GM12878 (cell line): ENCODE results near the gene URB1. TPM values are rescaled to one million over a fixed set of nuclear protein-coding genes. Genes with fewer than 3 reads are reported as not detected.

Experiments used
- ATAC-seq: fragments of 200-7000 bp; cut with Tn5 transposase; 3 replicates; pipeline ENCODE4 v1.9.1; 2020; ENCODE audit warnings: mild to moderate bottlenecking, moderate library complexity
- BruUV-seq: library from RNA; stranded (reverse); fragments of 400-500 nt; replicated peaks from 2 replicates; lab custom pipeline; 2021; lab: Mats Ljungman, UMichigan
- CTCF ChIA-PET: fragments of 300-600 bp; sonication (Branson Sonifier 250); formaldehyde crosslinking; extraction: SDS; loops from one replicate; lab custom pipeline; 2021; ENCODE audit warnings: inconsistent platforms; lab: Yijun Ruan, JAX
- POLR2A ChIA-PET: fragments of 350-600 bp; formaldehyde crosslinking; extraction: SDS; loops from one replicate; lab custom pipeline; 2021; ENCODE audit warnings: inconsistent platforms; lab: Charles Lee
- RAD21 ChIA-PET: fragments of 300-600 bp; sonication (Branson Sonifier 250); formaldehyde crosslinking; loops from one replicate; lab custom pipeline; 2023; ENCODE audit warnings: antibody characterized with exemption; ENCODE audit not compliant: unreplicated experiment; lab: Charles Lee
- SMC1A ChIA-PET: fragments of 300-600 bp; sonication (Branson Sonifier 250); formaldehyde crosslinking; loops from one replicate; lab custom pipeline; 2023; ENCODE audit not compliant: unreplicated experiment, uncharacterized antibody; lab: Charles Lee
- DNase-seq: peaks from one replicate; pipeline ENCODE4 v3.0.0-alpha.2; 2011; ENCODE audit warnings: low read depth, low spot score
- FAIRE-seq: peaks from 3 replicates; lab custom pipeline; 2011; peaks lifted over from hg19 to GRCh38; lab: Jason Lieb, UNC
- H2AFZ ChIP-seq: 2 replicates; pipeline ENCODE4 v1.6.0; 2011; ENCODE audit warnings: low read depth, low read length, control low read depth; ENCODE audit not compliant: control insufficient read depth
- H3K27ac ChIP-seq: 2 replicates; pipeline ENCODE4 v1.5.1; 2011; ENCODE audit warnings: control low read depth; ENCODE audit not compliant: control insufficient read depth, insufficient read depth
- H3K27me3 ChIP-seq, 2 experiments: replicated peaks in 1 of 2; 2 replicates each; pipeline versions ENCODE4 v1.6.0 to v1.6.1; 2011; ENCODE audit warnings: low read length in 1 of 2; ENCODE audit not compliant: control insufficient read depth in 2 of 2, insufficient read depth in 2 of 2
- H3K36me3 ChIP-seq, 2 experiments: 2 replicates each; pipeline ENCODE4 v1.5.1; 2011; ENCODE audit warnings: low read length in 1 of 2; ENCODE audit not compliant: control insufficient read depth in 2 of 2, insufficient read depth in 2 of 2
- H3K4me1 ChIP-seq: 2 replicates; pipeline ENCODE4 v1.6.1; 2011; ENCODE audit warnings: mild to moderate bottlenecking, low read length, moderate library complexity, mixed read lengths; ENCODE audit not compliant: control insufficient read depth, insufficient read depth
- H3K4me2 ChIP-seq: 2 replicates; pipeline ENCODE4 v1.6.0; 2011; ENCODE audit warnings: control low read depth; ENCODE audit not compliant: control insufficient read depth, insufficient read depth
- H3K4me3 ChIP-seq: fragments of 200-600 bp; sonication (generic); 2 replicates; pipeline ENCODE4 v1.5.1; 2016
- H3K79me2 ChIP-seq: 2 replicates; pipeline ENCODE4 v1.6.0; 2011; ENCODE audit warnings: low read length; ENCODE audit not compliant: control insufficient read depth, insufficient read depth
- H3K9ac ChIP-seq: 2 replicates; pipeline ENCODE4 v1.8.0; 2011; ENCODE audit warnings: low read length, control low read depth, mixed read lengths; ENCODE audit not compliant: control insufficient read depth, insufficient read depth
- H3K9me3 ChIP-seq: replicated peaks from 3 replicates; pipeline ENCODE4 v1.5.1; 2011; ENCODE audit warnings: mild to moderate bottlenecking, low read length; ENCODE audit not compliant: control insufficient read depth, insufficient read depth
- H4K20me1 ChIP-seq: 2 replicates; pipeline ENCODE4 v1.6.0; 2011; ENCODE audit not compliant: control insufficient read depth, insufficient read depth
- NFYB ChIP-seq: IDR thresholded peaks from 2 replicates; pipeline ENCODE4 v1.6.1; 2011; ENCODE audit warnings: low read depth, mild to moderate bottlenecking, low read length, improper control_type of control experiment, moderate library complexity; ENCODE audit not compliant: insufficient read depth
- RAD21 ChIP-seq: IDR thresholded peaks from 2 replicates; pipeline ENCODE4 v1.6.1; 2011; ENCODE audit warnings: mild to moderate bottlenecking, low read depth, low read length, moderate library complexity; ENCODE audit not compliant: insufficient read depth
- WGBS: methylation state at CpG from one replicate; pipeline ENCODE4 v1.1.6; 2016; ENCODE audit warnings: low lambda C conversion rate; ENCODE audit not compliant: insufficient replicate concordance, insufficient coverage; ENCODE audit errors: missing lambda C conversion rate; 5-methylcytosine and 5-hydroxymethylcytosine counted together
- in situ Hi-C: fragments of 300-500 bp; cut with MboI; formaldehyde crosslinking; loops from 9 replicates; pipeline ENCODE4 v1.14.3; 2018; ENCODE audit warnings: mixed read lengths
- intact Hi-C: fragments of 100-400 bp; cut with micrococcal nuclease; formaldehyde crosslinking; loops from one replicate; pipeline ENCODE4 v1.14.2; 2022; ENCODE audit not compliant: unreplicated experiment
- polyA plus RNA-seq, 11 experiments: library from polyadenylated mRNA; depleted of rRNA in 4 of 11; unstranded in 6 of 11; stranded (reverse) in 5 of 11; fragments of >200 nt; fragmentation: Nextera tagmentation in 4 of 11; fragmentation: Illumina TruSeq in 1 of 11; extraction: Ambion mirVana in 4 of 11; extraction: Trizol in 1 of 11; gene quantifications; 1 replicate in 1 of 11; 2 replicates in 10 of 11; pipeline versions ENCODE4 v1.2.1 to v1.2.3, GENCODE V29; 2011 to 2016; ENCODE audit warnings: inconsistent platforms in 2 of 11, missing spikeins in 2 of 11, low read depth in 1 of 11
- total RNA-seq, 4 experiments: library from RNA; depleted of rRNA in 3 of 4; stranded (reverse); fragments of >200 nt in 3 of 4; fragmentation: Illumina TruSeq in 1 of 4; extraction: Trizol in 1 of 4; gene quantifications; 2 replicates each; pipeline versions ENCODE4 v1.2.1 to v1.2.3, GENCODE V29; 2013 to 2021
- TF ChIP-seq, protein P1 (sequence below): fragments of 450-650 bp; IDR thresholded peaks from 2 replicates; pipeline ENCODE4 v1.6.1; 2017; ENCODE audit warnings: mild to moderate bottlenecking, moderate library complexity

URB1 gene
- total and polyA plus RNA-seq, 10 of the 15 experiments (the other 5 are each of a cell fraction or from before 2014, with no cell fraction given): 0.56 to 23.2 (median 8.9) TPM

DNA sequence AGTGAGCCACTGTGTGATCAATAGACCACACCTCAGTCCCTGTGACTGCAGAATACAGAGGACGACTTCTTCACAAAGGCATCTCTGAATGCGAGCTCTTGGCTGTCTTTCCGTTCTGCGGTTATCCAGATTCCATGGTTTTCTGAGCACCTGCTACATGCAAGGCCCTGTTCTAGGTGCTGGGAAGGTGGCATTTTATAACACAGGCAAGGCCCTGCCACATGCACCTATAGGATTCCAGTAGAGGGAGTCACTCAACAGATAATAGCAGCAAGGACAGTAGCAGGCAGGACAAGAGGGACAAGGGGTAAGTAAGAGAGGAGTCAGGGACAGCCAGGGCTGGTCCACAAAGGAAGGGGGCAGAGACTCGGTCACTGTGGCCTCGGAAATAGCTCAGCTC lies 9.0 kb downstream of the URB1 start:
- Histone ChIP-seq H3K4me1 (no peaks in the 10 kb centered on the region), H3K27me3 (no peaks in the 10 kb centered on the region), H3K27ac (no peak overlapping the region), H3K9ac (no peak overlapping the region), H3K36me3 (peaks cover 24 to 30% of the 10 kb centered on the region in 2 experiments; a peak in 3 of 4 replicates), H3K9me3 (no peaks in the 10 kb centered on the region), H4K20me1 (no peaks in the 10 kb centered on the region; the same call in 1 of the 2 replicates), H3K4me3 (no peak overlapping the region), H3K79me2 (peaks cover 17% of the 10 kb centered on the region), H2AFZ (no peak overlapping the region), H3K4me2 (no peak overlapping the region)
- BruUV-seq: no TSS peak
- in situ Hi-C loops (loop anchor here (25.0 kb wide), 1 partner anchor 1253 kb away; the partner anchor contains the start of genes CRYZL1 and ITSN1), intact Hi-C loops (no loop called here)
- TF ChIP-seq NFYB (no peak), RAD21 (0 out of 2 replicates have a peak, but pooled peaks have one; percentile 13)
- TF ChIP-seq, protein P1, sequence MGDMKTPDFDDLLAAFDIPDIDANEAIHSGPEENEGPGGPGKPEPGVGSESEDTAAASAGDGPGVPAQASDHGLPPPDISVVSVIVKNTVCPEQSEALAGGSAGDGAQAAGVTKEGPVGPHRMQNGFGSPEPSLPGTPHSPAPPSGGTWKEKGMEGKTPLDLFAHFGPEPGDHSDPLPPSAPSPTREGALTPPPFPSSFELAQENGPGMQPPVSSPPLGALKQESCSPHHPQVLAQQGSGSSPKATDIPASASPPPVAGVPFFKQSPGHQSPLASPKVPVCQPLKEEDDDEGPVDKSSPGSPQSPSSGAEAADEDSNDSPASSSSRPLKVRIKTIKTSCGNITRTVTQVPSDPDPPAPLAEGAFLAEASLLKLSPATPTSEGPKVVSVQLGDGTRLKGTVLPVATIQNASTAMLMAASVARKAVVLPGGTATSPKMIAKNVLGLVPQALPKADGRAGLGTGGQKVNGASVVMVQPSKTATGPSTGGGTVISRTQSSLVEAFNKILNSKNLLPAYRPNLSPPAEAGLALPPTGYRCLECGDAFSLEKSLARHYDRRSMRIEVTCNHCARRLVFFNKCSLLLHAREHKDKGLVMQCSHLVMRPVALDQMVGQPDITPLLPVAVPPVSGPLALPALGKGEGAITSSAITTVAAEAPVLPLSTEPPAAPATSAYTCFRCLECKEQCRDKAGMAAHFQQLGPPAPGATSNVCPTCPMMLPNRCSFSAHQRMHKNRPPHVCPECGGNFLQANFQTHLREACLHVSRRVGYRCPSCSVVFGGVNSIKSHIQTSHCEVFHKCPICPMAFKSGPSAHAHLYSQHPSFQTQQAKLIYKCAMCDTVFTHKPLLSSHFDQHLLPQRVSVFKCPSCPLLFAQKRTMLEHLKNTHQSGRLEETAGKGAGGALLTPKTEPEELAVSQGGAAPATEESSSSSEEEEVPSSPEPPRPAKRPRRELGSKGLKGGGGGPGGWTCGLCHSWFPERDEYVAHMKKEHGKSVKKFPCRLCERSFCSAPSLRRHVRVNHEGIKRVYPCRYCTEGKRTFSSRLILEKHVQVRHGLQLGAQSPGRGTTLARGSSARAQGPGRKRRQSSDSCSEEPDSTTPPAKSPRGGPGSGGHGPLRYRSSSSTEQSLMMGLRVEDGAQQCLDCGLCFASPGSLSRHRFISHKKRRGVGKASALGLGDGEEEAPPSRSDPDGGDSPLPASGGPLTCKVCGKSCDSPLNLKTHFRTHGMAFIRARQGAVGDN: no peak
- SMC1A ChIA-PET: interaction anchor here (0.7 kb wide), 2 partner anchors 217 to 1253 kb away, joined by 3 read pairs; no protein-coding TSS in a partner anchor
- no peak for DNase-seq
- CTCF ChIA-PET: interaction anchor here (1.9 kb wide), 1 partner anchor 218 kb away, joined by 8 read pairs; no protein-coding TSS in a partner anchor
- WGBS: 100% methylated on average over 6 of the region's 6 CpGs
- FAIRE-seq: no peak
- RAD21 ChIA-PET: no interaction called here
- POLR2A ChIA-PET: no interaction called here
- ATAC-seq: no peak
